H7 (cell line): Measurements from ENCODE around the gene EIF2B5. TPM values are rescaled to one million over a fixed set of nuclear protein-coding genes. Genes with fewer than 3 reads are reported as not detected.
"Not testable (repeated sequence)": the region's sequence is repeated elsewhere in the genome, so short reads cannot be mapped to it uniquely, and the experiment has no call there.

Experiments used
- DNase-seq: peaks from one replicate; pipeline ENCODE4 v3.0.0; 2012
- H3K27me3 ChIP-seq: 2 replicates; pipeline ENCODE4 v1.6.0; 2011; ENCODE audit warnings: mild to moderate bottlenecking, low read length; ENCODE audit not compliant: control insufficient read depth, insufficient read depth
- H3K36me3 ChIP-seq: replicated peaks from 2 replicates; pipeline ENCODE4 v1.5.1; 2011; ENCODE audit warnings: low read length; ENCODE audit not compliant: control insufficient read depth, insufficient read depth
- H3K4me3 ChIP-seq: 2 replicates; pipeline ENCODE4 v1.5.1; 2011; ENCODE audit warnings: low read depth, mild to moderate bottlenecking, control low read depth, low read length, moderate library complexity; ENCODE audit not compliant: insufficient read depth
- total RNA-seq: library from RNA; depleted of rRNA; stranded (reverse); fragments of >200 nt; shearing (Covaris generic); gene quantifications from 2 replicates; pipeline ENCODE4 v1.2.3, GENCODE V29; 2014; rRNA removed

The EIF2B5 gene
- total RNA-seq, result 58.4 and 65.6 TPM in 2 replicates

DNA sequence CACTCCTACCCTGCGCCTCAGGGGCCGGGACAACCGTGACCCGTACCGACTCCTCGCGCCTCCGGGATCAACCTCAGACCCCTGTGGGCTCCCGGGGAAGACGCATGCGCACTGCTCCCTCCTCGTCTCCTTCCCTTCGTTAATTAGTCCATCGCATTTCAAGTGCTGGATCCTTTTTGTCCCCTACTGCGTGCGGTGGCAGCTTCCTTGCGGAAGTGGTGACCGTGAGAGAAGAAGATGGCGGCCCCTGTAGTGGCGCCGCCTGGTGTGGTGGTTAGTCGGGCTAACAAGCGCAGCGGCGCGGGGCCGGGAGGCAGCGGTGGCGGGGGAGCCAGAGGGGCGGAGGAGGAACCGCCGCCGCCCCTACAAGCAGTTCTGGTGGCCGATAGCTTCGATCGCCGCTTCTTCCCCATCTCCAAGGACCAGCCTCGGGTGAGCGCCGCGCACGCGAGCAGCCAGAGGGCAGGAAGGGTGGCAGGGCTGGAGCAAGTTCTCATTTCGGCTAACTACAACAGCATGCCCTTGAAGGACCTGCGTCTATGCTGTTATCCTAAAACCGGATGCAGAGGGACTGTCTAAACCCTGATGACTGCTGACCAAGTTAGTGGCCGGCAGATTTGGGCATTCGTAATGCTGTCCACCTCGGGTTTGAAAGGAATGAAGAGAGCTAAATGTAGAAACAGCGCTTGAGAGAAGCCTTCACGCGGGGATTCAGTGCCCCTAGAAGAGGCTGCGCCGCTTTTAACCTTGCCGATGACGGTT lies at the start of gene EIF2B5:
Gene EIF2B5 (plus strand): TSS at position 210 of the 762 bp plus-strand sequence. CDS start 28 bp downstream, at position 238.
- no peaks in the 10 kb centered on the region for H3K27me3 ChIP-seq
- DNase-seq, result peak; percentile 90
- H3K36me3 ChIP-seq, result peaks cover 4% of the 10 kb centered on the region
- peak within 1 kb of the TSS; percentile 74 for H3K4me3 ChIP-seq

DNA sequence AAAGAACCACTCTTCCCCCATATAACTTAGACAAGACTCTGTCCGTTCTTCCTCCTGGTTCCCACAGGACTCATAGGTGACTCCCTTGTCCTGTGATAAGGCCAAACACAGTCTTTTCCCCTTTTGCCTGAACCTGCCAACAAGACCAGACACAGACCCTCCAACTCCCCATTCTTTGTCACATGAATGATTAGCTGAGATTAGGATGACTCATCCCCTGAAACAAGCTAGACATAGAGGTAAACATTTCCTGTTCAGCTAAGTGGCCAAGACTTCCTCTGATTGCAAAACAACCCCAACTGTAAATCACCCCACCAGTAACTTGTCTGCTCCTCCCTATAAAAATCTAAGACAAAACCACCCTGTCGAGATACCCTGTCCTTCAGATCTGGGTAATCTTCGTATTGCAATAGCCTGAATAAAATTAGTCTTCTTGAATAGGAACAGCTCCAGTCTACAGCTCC lies 49.7 kb upstream of the EIF2B5 start:
- H3K36me3 ChIP-seq, result no peaks in the 10 kb centered on the region
- no peak for DNase-seq
- H3K4me3 ChIP-seq, result no peak overlapping the region
- no peaks in the 10 kb centered on the region for H3K27me3 ChIP-seq

DNA sequence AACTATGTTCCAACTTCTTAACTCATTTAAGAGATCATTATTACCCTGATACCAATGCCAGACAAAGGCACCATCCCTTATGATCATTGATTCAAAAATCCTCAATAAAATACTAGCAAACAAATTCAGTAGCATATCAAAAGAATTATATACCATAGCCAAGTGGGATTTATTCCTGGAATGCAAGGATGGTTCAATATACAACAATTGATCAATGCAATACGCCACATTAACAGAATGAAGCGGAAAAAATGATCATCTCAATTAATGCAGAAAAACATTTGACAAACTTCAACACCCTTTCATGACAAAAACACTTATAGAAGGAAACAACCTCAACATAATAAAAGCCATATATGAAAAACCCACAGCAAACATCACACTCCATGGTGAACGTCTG lies 43.0 kb upstream of the EIF2B5 start:
- Histone ChIP-seq H3K27me3 (no peaks in the 10 kb centered on the region), H3K4me3 (no peak overlapping the region), H3K36me3 (no peaks in the 10 kb centered on the region)
- DNase-seq, result no peak

DNA sequence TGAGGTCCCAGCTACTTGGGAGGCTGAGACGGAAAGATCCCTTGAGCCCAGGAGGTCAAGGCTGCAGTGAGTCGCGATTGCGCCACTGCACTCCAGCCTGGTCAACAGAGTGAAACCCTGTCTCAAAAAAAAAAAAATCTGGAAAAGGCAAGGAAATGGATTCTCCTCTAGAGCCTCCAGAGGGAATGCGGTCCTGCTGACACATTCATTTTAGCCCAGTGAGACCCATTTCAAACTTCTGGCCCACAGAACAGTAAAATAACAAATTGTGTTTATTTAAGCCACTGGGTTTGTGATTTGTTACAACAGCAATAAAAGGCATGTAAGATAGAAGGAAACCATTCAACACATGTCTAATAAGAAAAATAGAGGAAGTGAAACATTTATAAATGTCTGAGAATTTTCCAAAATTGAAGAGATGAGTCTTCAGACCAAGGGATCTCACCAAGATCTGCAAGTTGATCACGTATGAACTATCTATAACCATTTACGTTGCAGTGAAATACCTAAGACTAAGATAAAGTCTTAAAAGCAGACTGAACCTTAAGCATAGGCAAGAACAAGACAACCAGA lies 38.3 kb upstream of the EIF2B5 start, which contains the start of gene HTR3E:
Gene HTR3E (plus strand): TSS at position 254 of the 573 bp plus-strand sequence. CDS start 466 bp downstream, outside the sequence.
- DNase-seq, result no peak
- H3K36me3 ChIP-seq, result no peaks in the 10 kb centered on the region
- no peaks in the 10 kb centered on the region for H3K27me3 ChIP-seq
- H3K4me3 ChIP-seq, result no peak within 1 kb of the TSS

DNA sequence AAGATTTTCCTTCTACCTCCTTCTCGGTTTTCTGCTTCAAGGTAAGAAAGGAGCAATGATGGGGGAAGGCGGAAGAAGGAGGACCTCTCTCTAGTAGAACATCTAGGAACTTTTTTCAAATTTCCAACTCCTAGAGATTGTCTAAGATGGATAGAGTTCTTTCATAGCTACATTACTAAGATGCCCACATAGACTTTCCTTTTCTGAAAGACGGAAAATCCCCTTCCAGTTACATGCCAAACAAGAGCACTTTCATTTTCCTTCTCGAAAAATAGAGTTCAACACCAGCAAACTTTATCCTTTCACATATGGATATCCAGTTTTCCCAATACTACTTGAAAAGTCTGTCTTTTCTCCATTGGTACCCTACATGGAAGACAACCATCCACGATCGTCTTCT lies 37.6 kb upstream of the EIF2B5 start:
- Histone ChIP-seq H3K4me3 (no peak overlapping the region), H3K36me3 (no peaks in the 10 kb centered on the region), H3K27me3 (no peaks in the 10 kb centered on the region)
- DNase-seq, result no peak

DNA sequence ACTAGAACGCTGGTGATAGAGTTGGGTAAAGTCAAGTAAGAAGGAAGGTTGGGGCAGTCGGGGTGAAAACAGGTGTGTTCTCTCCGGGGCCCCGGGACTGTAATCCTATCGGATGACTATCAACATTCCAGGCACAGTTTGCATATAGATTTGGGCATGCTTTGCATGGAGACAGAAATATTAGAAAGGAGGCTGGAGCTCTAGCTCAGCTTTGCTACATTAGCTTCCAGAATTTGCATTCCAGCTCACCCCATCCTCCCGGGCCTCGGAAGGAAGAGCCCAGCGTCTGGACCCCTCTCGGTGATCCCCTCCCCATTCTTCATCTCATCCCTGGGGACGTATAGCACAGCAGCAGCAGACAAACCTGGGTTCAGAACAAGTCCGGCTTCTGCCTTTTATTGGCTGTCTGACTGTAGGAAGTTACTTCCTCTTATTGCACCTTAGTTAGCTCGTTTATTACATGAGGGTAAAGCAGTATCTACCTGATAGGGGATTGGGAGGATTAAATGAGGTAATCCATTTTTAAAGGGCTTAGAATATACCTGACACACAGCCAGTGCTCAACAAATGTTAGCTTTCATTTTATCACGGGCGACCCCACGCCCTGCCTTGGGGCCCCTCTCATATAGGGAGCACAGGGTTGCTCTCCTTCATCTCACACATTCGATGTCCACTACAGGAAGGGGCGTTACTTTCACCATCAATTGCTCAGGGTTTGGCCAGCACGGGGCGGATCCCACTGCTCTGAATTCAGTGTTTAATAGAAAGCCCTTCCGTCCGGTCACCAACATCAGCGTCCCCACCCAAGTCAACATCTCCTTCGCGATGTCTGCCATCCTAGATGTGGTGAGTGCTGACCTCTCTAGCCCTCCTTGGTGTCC lies 35.1 kb upstream of the EIF2B5 start:
- no peak overlapping the region for H3K4me3 ChIP-seq
- no peaks in the 10 kb centered on the region for H3K36me3 ChIP-seq
- H3K27me3 ChIP-seq, result no peaks in the 10 kb centered on the region
- DNase-seq, result no peak

DNA sequence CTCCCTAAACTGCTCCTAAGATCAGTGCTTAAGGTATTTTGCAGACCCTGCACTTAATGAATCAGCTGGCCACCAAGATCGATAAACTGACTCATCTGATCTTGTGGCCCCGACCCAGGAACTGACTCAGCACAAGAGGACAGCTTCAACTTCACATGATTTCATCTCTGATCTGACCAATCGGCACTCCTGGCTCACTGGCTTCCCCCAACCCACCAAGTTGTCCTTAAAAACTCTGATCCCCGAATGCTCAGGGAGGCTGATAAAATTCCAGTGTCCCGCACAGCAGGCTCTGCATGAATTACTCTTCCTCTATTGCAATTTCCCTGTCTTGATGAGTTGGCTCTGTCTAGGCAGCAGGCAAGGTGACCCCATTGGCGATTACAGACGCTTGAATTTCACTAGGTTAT lies 24.8 kb upstream of the EIF2B5 start:
- H3K4me3 ChIP-seq, result no peak overlapping the region
- no peak for DNase-seq
- no peaks in the 10 kb centered on the region for H3K36me3 ChIP-seq
- no peaks in the 10 kb centered on the region for H3K27me3 ChIP-seq

DNA sequence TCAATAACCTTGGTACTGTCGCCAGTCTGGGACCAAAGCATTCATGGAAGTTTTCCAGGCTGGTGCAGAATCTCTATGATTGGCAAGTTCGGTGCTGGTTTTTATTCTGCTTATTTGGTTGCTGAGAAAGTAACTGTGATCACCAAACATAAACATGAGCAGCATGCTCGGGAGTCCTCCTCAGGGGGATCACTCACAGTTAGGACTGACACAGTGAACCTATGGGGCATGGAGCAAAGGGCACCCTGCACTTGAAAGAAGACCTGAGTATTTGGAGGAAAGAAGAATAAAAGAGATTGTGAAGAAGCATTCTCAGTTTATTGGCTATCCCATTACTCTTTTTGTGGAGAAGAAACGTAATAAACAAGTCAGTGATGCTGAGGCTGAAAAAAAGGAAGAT lies 19.1 kb upstream of the EIF2B5 start:
- DNase-seq, result no peak
- no peaks in the 10 kb centered on the region for H3K36me3 ChIP-seq
- no peaks in the 10 kb centered on the region; the same call in 1 of the 2 replicates for H3K27me3 ChIP-seq
- H3K4me3 ChIP-seq, result no peak overlapping the region

DNA sequence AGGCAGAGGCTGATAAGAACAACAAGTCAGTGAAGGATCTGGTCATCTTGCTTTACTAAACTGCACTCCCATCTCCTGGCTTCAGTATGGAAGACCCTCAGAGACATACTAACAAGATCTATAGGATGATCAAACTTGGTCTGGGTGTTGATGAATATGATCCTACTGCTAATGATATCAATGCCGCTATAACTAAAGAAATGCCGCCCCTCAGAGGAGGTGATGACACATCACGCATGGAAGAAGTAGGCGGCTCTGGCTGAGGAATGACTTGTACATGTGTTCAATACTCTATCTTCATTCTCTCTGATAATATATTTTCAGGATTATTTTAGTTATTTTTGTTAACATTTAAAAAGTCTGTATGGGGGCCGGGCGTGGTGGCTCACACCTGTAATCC lies 17.5 kb upstream of the EIF2B5 start:
- H3K36me3 ChIP-seq, result no peaks in the 10 kb centered on the region
- no peak overlapping the region for H3K4me3 ChIP-seq
- H3K27me3 ChIP-seq, result no peaks in the 10 kb centered on the region; the same call in 1 of the 2 replicates
- DNase-seq, result no peak

DNA sequence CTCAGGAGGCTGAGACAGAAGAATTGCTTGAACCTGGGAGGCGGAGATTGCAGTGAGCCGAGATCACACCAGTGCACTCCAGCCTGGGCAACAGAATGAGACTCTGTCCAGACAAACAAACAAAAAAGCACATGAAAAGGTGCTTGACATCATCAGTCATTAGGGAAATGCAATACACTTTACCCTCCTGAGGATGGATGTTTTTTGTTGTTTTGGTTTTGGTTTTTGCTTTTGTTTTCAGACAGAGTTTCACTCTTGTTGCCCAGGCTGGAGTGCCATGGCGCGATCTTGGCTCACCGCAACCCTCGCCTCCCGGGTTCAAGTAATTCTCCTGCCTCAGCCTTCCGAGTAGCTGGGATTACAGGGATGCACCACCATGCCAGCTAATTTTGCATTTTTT lies 14.1 kb upstream of the EIF2B5 start:
- not testable (repeated sequence) for H3K27me3 ChIP-seq, H3K4me3 ChIP-seq, DNase-seq, H3K36me3 ChIP-seq

DNA sequence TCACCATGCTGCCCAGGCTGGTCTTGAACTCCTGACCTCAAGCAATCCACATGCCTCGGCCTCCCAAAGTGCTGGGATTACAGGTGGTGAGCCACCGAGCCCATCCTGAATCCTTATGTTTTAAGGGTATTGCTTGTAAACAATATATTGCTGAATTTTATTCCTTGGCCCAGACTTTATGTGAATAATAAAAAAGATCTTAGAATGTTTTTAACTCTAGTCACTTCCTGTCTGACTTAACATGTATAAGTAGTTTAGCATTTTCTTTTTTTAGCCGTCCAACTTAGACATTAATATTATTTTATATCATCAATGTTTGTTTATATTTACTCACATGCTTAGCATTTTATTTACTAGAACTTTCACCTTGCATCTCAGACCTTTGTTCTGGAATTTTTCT lies 9.2 kb upstream of the EIF2B5 start:
- no peak for DNase-seq
- no peaks in the 10 kb centered on the region for H3K36me3 ChIP-seq
- no peaks in the 10 kb centered on the region for H3K27me3 ChIP-seq
- H3K4me3 ChIP-seq, result no peak overlapping the region

DNA sequence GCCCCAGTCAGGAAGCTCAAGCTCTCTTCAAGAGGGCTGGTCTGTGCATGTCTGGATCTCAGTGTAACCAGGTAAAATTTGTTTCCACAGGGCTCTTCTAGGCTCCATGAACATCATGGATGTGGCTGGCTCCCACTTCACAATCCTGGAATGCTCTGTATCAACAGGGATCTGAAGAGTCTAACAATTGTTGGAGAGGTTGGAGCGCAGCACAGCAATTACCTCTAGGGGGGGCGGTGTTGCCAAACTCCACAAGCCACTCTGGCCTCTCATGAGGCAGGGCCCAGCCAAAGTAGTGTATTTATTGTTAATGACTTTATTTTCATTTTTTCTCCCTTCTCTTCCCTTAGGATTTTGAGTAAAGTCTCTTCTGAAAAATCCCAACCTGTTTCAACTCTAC lies 6.1 kb upstream of the EIF2B5 start:
- no peak overlapping the region for H3K4me3 ChIP-seq
- H3K36me3 ChIP-seq, result no peaks in the 10 kb centered on the region
- H3K27me3 ChIP-seq, result no peaks in the 10 kb centered on the region
- DNase-seq, result peak; percentile 73

DNA sequence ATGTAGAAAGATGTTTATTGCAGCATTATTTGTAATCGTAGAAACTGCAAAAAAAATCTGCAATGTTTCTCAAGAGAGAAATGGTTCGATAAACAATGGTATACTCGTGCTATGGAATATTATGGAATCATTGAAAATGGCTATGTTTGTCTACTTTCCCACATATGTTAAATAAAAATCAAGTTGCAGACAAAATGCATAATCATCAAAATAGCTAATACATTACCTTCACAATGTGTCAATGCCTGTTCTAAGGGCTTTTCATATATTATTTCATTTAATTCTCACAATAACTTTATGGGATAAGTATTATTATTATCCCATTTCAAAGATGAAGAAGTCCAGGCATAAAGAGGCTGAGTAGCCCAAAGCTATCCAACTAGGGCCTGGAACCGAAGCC lies 2.2 kb upstream of the EIF2B5 start:
- H3K36me3 ChIP-seq, result peaks cover under 1% of the 10 kb centered on the region; the same call in 1 of the 2 replicates
- no peak for DNase-seq
- H3K27me3 ChIP-seq, result no peaks in the 10 kb centered on the region
- no peak overlapping the region for H3K4me3 ChIP-seq

DNA sequence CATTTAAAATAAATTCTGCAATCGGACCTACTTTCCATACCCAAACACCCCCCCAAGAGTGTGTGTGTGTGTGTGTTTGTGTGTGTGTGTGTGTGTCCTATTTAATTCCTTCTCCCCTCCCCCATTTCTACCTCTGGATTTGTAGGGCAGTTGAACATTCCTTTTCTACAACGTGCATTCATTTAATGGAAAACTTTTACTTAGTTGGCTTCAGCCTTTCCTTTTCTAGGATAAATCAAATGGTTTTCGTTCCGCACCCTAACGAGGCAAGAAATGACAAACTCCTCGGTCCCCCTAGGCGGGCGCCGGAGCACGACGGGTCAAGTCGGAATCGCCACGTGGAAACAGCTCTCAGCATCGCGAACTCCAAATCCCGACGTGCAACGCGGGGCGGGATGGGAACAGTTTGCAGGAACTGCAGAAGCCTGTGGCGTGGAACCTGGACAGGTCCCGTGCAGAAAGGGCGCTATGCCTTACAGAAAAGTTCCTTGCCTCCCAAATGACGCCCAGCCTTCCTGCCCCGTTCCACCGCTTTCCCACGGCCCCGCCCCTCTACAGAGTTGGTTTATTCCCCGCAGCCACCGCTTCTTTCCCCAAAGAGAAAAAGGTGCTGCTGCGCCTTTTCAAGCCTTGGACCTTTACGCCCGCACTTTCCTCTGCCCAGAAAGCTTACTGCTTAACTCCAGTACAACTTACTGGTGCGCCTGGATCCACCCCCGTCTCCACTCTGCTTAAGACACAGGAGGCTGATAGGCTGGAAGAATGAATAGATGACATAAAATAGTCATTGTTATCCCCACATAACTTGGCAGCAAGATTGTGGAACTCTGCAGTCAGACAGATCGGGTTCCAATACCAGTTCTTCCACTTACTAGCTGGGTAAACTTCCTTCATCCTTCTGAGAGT lies 1.1 kb upstream of the EIF2B5 start:
- peak; percentile 64 for DNase-seq
- H3K36me3 ChIP-seq, result peaks cover 2% of the 10 kb centered on the region; the same call in 1 of the 2 replicates
- no peaks in the 10 kb centered on the region for H3K27me3 ChIP-seq
- H3K4me3 ChIP-seq, result peak overlapping the region; percentile 74
